ENCODE data around the gene TBC1D10B.
"Not testable (repeated sequence)": the region's sequence is repeated elsewhere in the genome, so short reads cannot be mapped to it uniquely, and the experiment has no call there.

The TBC1D10B gene

GRCh38 chr16:30397776-30398660 lies 27.7 kb upstream of the TBC1D10B start:
- no peak for DNase-seq

- DNase-seq, result no peak
Measured at GRCh38 chr16:30397056-30397455, 26.8 kb upstream of the TBC1D10B start.

GRCh38 chr16:30396627-30397026 lies 26.3 kb upstream of the TBC1D10B start:
- DNase-seq, result not testable (repeated sequence)

GRCh38 chr16:30395992-30396585 lies 25.8 kb upstream of the TBC1D10B start:
- no peak for DNase-seq

- peak; percentile 54 for DNase-seq
Measured at GRCh38 chr16:30395155-30395991, 25.1 kb upstream of the TBC1D10B start, which contains the start of gene ZNF48. TSS of gene ZNF48 (plus strand) at chr16:30395420. CDS start at chr16:30395795, 375 bp downstream.

- DNase-seq, result no peak
Measured at GRCh38 chr16:30394592-30395154, 24.4 kb upstream of the TBC1D10B start.

- DNase-seq, result no peak
Measured at GRCh38 chr16:30383521-30383920, 13.2 kb upstream of the TBC1D10B start.

- peak; percentile 79 for DNase-seq
Measured at GRCh38 chr16:30382111-30382881, 12.0 kb upstream of the TBC1D10B start, which contains the start of gene SEPTIN1. TSS of gene SEPTIN1 (minus strand) at chr16:30382561. CDS start at chr16:30382542, 19 bp downstream.

- DNase-seq, result no peak
Measured at GRCh38 chr16:30381291-30382041, 11.2 kb upstream of the TBC1D10B start.

GRCh38 chr16:30380803-30381208 lies 10.5 kb upstream of the TBC1D10B start:
- no peak for DNase-seq

- no peak for DNase-seq
Measured at GRCh38 chr16:30380072-30380802, 9.9 kb upstream of the TBC1D10B start.

GRCh38 chr16:30379158-30379783 lies 9.0 kb upstream of the TBC1D10B start:
- DNase-seq, result no peak

- DNase-seq, result peak; percentile 98
Measured at GRCh38 chr16:30378236-30379157, 8.2 kb upstream of the TBC1D10B start.

- DNase-seq, result peak; percentile 86
Measured at GRCh38 chr16:30377812-30378235, 7.5 kb upstream of the TBC1D10B start.

- DNase-seq, result no peak
Measured at GRCh38 chr16:30377050-30377811, 6.9 kb upstream of the TBC1D10B start.

- DNase-seq, result no peak
Measured at GRCh38 chr16:30376461-30376902, 6.2 kb upstream of the TBC1D10B start.

GRCh38 chr16:30375864-30376263 lies 5.6 kb upstream of the TBC1D10B start:
- no peak for DNase-seq

- no peak for DNase-seq
Measured at GRCh38 chr16:30374538-30374937, 4.2 kb upstream of the TBC1D10B start, which contains the start of gene MYL11. TSS of gene MYL11 (plus strand) at chr16:30374802. CDS start at chr16:30374858, 56 bp downstream.
